Lower leg skin (tissue), 4 donors: ENCODE data around the gene MTMR12. TPM values are rescaled to one million over a fixed set of nuclear protein-coding genes. Genes with fewer than 3 reads are reported as not detected.
"Not testable (repeated sequence)": the region's sequence is repeated elsewhere in the genome, so short reads cannot be mapped to it uniquely, and the experiment has no call there.

Experiments
- DNase-seq, 2 donors: peaks; one replicate each; pipeline ENCODE4 v3.0.0-alpha.2; 2019; ENCODE audit warnings: low spot score in 2 of 2
- H3K4me3 ChIP-seq: fragments of 200-600 bp; sonication (generic); 2 replicates; pipeline ENCODE4 v1.5.1; 2017; ENCODE audit warnings: mild to moderate bottlenecking, low read depth; ENCODE audit not compliant: poor library complexity, severe bottlenecking
- CTCF ChIP-seq, 3 donors: fragments of 450-650 bp; IDR thresholded peaks; one replicate each; pipeline ENCODE4 v1.5.1; 2016; ENCODE audit warnings: antibody characterized with exemption in 3 of 3, mild to moderate bottlenecking in 3 of 3, moderate library complexity in 2 of 3
- POLR2A ChIP-seq, 2 donors: fragments of 450-650 bp; IDR thresholded peaks; one replicate each; pipeline ENCODE4 v1.6.1; 2016 to 2017; ENCODE audit warnings: antibody characterized with exemption in 2 of 2, mild to moderate bottlenecking in 1 of 2, moderate library complexity in 1 of 2
- WGBS, 2 donors: methylation state at CpG; one replicate each; pipeline ENCODE4 v1.1.5; 2018; 5-methylcytosine and 5-hydroxymethylcytosine counted together
- intact Hi-C: fragments of 100-400 bp; cut with DNase I; formaldehyde crosslinking; loops from one replicate; pipeline ENCODE4 v1.15.0; 2023; ENCODE audit warnings: low total_unique reads
- total RNA-seq, 4 donors: library from RNA; depleted of rRNA; stranded (reverse); fragments of >200 nt; gene quantifications; one replicate each; pipeline ENCODE4 v1.1.0, GENCODE V29; 2016

Gene MTMR12
- total RNA-seq, 4 donors from 2014 or later = 23.1 to 36.2 (median 33.4) TPM

- DNase-seq = no peak
- 75 to 79% methylated on average over 3 of the region's 3 CpGs for WGBS, 2 donors
- intact Hi-C loops = no loop called here
- TF ChIP-seq POLR2A (IDR thresholded peaks at IDR 0.05) = no peak
- no peak for TF ChIP-seq CTCF (IDR thresholded peaks at IDR 0.05)
- H3K4me3 ChIP-seq = no peak overlapping the region
Observed at GRCh38 chr5:32210151-32210550, 102.6 kb downstream of the MTMR12 start.

DNA sequence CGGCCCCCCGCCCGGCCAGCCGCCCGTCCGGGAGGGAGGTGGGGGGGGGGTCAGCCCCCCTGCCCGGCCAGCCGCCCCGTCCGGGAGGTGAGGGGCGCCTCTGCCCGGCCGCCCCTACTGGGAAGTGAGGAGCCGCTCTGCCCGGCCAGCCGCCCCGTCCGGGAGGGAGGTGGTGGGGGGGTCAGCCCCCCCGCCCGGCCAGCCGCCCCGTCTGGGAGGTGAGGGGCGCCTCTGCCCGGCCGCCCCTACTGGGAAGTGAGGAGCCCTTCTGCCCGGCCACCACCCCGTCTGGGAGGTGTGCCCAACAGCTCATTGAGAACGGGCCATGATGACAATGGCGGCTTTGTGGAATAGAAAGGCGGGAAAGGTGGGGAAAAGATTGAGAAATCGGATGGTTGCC is 103.9 kb downstream of the MTMR12 start:
- no CpG with 5 or more reads among the region's 31 CpGs for WGBS, 2 donors
- intact Hi-C loops = not testable (repeated sequence)

DNA sequence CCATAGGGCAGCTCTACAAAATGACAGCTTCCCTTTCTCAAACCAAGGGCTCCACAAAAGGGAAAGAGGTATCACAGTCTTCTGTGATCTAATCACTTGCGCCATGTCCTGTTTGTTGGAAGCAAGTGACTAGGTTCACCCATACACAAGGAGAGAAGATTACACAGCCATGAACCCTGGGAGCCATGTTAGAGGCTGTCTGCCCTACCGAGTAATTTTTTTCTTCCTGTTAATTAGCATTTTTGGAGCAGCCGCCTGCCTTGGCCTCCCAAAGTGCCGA is 105.4 kb downstream of the MTMR12 start:
- intact Hi-C loops = no loop called here
- H3K4me3 ChIP-seq = no peak overlapping the region
- TF ChIP-seq POLR2A (IDR thresholded peaks at IDR 0.05) (no peak), CTCF (IDR thresholded peaks at IDR 0.05) (no peak)
- no peak for DNase-seq
- WGBS, 2 donors = 90 to 93% methylated on average over 4 of the region's 4 CpGs

More for the DNA sequence above, 103.9 kb downstream of the MTMR12 start:
- not testable (repeated sequence) for H3K4me3 ChIP-seq, DNase-seq

- TF ChIP-seq CTCF (IDR thresholded peaks at IDR 0.05) (no peak), POLR2A (IDR thresholded peaks at IDR 0.05) (no peak)
- no peak overlapping the region for H3K4me3 ChIP-seq
- intact Hi-C loops = no loop called here
- DNase-seq = no peak
- WGBS, 2 donors = 77 to 83% methylated on average over 13 of the region's 13 CpGs
Observed at GRCh38 chr5:32206509-32207354, 106.0 kb downstream of the MTMR12 start.

DNA sequence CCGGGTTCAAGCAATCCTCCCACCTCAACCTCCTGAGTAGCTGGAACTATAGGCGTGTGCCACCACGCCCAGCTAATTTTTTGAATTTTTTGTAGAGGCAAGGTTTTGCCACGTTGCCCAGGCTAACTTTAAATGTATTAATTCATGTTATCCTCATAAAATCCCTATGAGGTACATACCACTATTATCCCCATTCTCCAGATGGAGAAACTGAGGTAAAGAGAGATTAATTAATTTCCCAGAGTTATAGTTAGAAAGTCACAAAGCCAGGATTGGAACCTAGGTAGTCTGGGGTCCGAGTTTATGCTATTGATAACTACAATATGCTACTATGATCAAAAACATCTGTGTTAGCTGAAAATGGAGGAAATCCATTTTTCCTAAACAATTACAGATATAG is 106.7 kb downstream of the MTMR12 start:
- no peak for TF ChIP-seq CTCF (IDR thresholded peaks at IDR 0.05)
- TF ChIP-seq POLR2A (IDR thresholded peaks at IDR 0.05) = no peak
- intact Hi-C loops = no loop called here
- 67 to 71% methylated on average over 5 of the region's 5 CpGs for WGBS, 2 donors
- no peak overlapping the region for H3K4me3 ChIP-seq
- DNase-seq = no peak

DNA sequence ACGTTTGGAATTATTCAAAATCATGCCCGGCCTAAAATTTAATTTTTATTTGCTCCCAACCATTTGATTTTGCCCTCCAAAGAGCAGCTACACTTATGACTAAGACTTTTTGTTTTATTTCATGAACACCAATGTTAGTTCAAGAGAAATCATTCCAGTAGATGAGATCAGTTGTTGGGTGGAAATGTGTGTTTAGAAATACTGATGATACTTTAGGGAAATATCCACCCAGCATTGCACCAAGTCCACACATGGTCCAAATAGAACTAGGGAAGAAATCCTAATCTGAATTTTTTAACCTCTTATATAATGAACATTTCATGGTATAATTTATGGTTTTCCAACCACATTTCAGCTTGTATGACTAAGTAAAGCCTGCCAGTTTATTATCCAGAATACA is 110.3 kb downstream of the MTMR12 start:
- no peak for TF ChIP-seq POLR2A (IDR thresholded peaks at IDR 0.05)
- no peak for TF ChIP-seq CTCF (IDR thresholded peaks at IDR 0.05)
- H3K4me3 ChIP-seq = no peak overlapping the region
- no peak for DNase-seq
- WGBS, 2 donors = 57 to 83% methylated on average over 2 of the region's 2 CpGs
- intact Hi-C loops = no loop called here
